Skeletal muscle satellite cell (primary cell): ENCODE results near the gene FOXF1.

Experiments used
- H3K27me3 ChIP-seq: 2 replicates; pipeline ENCODE4 v1.7.0; 2013; ENCODE audit warnings: low read length; ENCODE audit not compliant: control insufficient read depth, insufficient read depth
- H3K36me3 ChIP-seq: 2 replicates; pipeline ENCODE4 v1.7.0; 2013; ENCODE audit warnings: mild to moderate bottlenecking, control low read depth, low read length; ENCODE audit not compliant: insufficient read depth
- H3K4me1 ChIP-seq: 2 replicates; pipeline ENCODE4 v1.7.0; 2013; ENCODE audit warnings: low read length; ENCODE audit not compliant: control insufficient read depth, insufficient read depth
- H3K4me2 ChIP-seq: 2 replicates; pipeline ENCODE4 v1.7.0; 2013; ENCODE audit warnings: mild to moderate bottlenecking, low read length
- H3K4me3 ChIP-seq: 2 replicates; pipeline ENCODE4 v1.7.0; 2013; ENCODE audit warnings: low read length
- H3K9ac ChIP-seq: 2 replicates; pipeline ENCODE4 v1.7.0; 2013; ENCODE audit warnings: mild to moderate bottlenecking, low read depth, low read length, moderate library complexity
- H3K9me3 ChIP-seq: replicated peaks from 2 replicates; pipeline ENCODE4 v1.7.0; 2013; ENCODE audit warnings: mild to moderate bottlenecking, control low read depth, low read length

The FOXF1 gene

GRCh38 chr16:86494039-86494564, 16.2 kb upstream of the FOXF1 start:
- H3K27me3 ChIP-seq, result peaks cover 92% of the 10 kb centered on the region
- H3K4me1 ChIP-seq, result no peaks in the 10 kb centered on the region
- H3K4me2 ChIP-seq, result no peak overlapping the region
- no peaks in the 10 kb centered on the region for H3K36me3 ChIP-seq
- H3K9me3 ChIP-seq, result no peaks in the 10 kb centered on the region
- H3K4me3 ChIP-seq, result no peak overlapping the region
- H3K9ac ChIP-seq, result no peak overlapping the region

- peaks cover 92% of the 10 kb centered on the region for H3K27me3 ChIP-seq
- no peaks in the 10 kb centered on the region for H3K36me3 ChIP-seq
- no peaks in the 10 kb centered on the region for H3K9me3 ChIP-seq
- no peak overlapping the region for H3K9ac ChIP-seq
- no peak overlapping the region for H3K4me3 ChIP-seq
- no peaks in the 10 kb centered on the region for H3K4me1 ChIP-seq
- H3K4me2 ChIP-seq, result no peak overlapping the region
Observed at GRCh38 chr16:86494565-86495356, 15.6 kb upstream of the FOXF1 start.

GRCh38 chr16:86495357-86495701, 15.0 kb upstream of the FOXF1 start:
- Histone ChIP-seq H3K36me3 (no peaks in the 10 kb centered on the region), H3K9me3 (no peaks in the 10 kb centered on the region), H3K9ac (no peak overlapping the region), H3K4me1 (no peaks in the 10 kb centered on the region), H3K4me2 (no peak overlapping the region), H3K27me3 (peaks cover 92% of the 10 kb centered on the region), H3K4me3 (no peak overlapping the region)

GRCh38 chr16:86495756-86496261, 14.5 kb upstream of the FOXF1 start:
- Histone ChIP-seq H3K4me3 (no peak overlapping the region), H3K9ac (no peak overlapping the region), H3K4me1 (no peaks in the 10 kb centered on the region), H3K4me2 (no peak overlapping the region), H3K9me3 (no peaks in the 10 kb centered on the region), H3K36me3 (no peaks in the 10 kb centered on the region), H3K27me3 (peaks cover 92% of the 10 kb centered on the region)

GRCh38 chr16:86496262-86496928, 13.9 kb upstream of the FOXF1 start:
- Histone ChIP-seq H3K4me3 (no peak overlapping the region), H3K36me3 (no peaks in the 10 kb centered on the region), H3K27me3 (peaks cover 92% of the 10 kb centered on the region), H3K4me2 (no peak overlapping the region), H3K9me3 (no peaks in the 10 kb centered on the region), H3K9ac (no peak overlapping the region), H3K4me1 (no peaks in the 10 kb centered on the region)

- no peaks in the 10 kb centered on the region for H3K4me1 ChIP-seq
- H3K9me3 ChIP-seq, result no peaks in the 10 kb centered on the region
- H3K9ac ChIP-seq, result no peak overlapping the region
- no peaks in the 10 kb centered on the region for H3K36me3 ChIP-seq
- peaks cover 92% of the 10 kb centered on the region for H3K27me3 ChIP-seq
- no peak overlapping the region for H3K4me3 ChIP-seq
- no peak overlapping the region for H3K4me2 ChIP-seq
Observed at GRCh38 chr16:86496929-86497461, 13.3 kb upstream of the FOXF1 start.

- Histone ChIP-seq H3K27me3 (peaks cover 92% of the 10 kb centered on the region), H3K4me3 (no peak overlapping the region), H3K4me1 (no peaks in the 10 kb centered on the region), H3K36me3 (no peaks in the 10 kb centered on the region), H3K9ac (no peak overlapping the region), H3K9me3 (no peaks in the 10 kb centered on the region), H3K4me2 (no peak overlapping the region)
Observed at GRCh38 chr16:86497551-86498021, 12.7 kb upstream of the FOXF1 start.

- Histone ChIP-seq H3K9me3 (no peaks in the 10 kb centered on the region), H3K4me1 (no peaks in the 10 kb centered on the region), H3K4me2 (no peak overlapping the region), H3K27me3 (peaks cover 93% of the 10 kb centered on the region), H3K36me3 (no peaks in the 10 kb centered on the region), H3K4me3 (no peak overlapping the region), H3K9ac (no peak overlapping the region)
Observed at GRCh38 chr16:86498155-86498670, 12.1 kb upstream of the FOXF1 start.

- H3K27me3 ChIP-seq, result peaks cover 93% of the 10 kb centered on the region
- H3K9ac ChIP-seq, result no peak overlapping the region
- no peaks in the 10 kb centered on the region for H3K4me1 ChIP-seq
- H3K36me3 ChIP-seq, result no peaks in the 10 kb centered on the region
- no peak overlapping the region for H3K4me2 ChIP-seq
- no peaks in the 10 kb centered on the region for H3K9me3 ChIP-seq
- no peak overlapping the region for H3K4me3 ChIP-seq
Observed at GRCh38 chr16:86498671-86499439, 11.5 kb upstream of the FOXF1 start.

GRCh38 chr16:86499440-86499786, 10.9 kb upstream of the FOXF1 start:
- Histone ChIP-seq H3K27me3 (peaks cover 93% of the 10 kb centered on the region), H3K4me2 (no peak overlapping the region), H3K9me3 (no peaks in the 10 kb centered on the region), H3K4me1 (no peaks in the 10 kb centered on the region), H3K36me3 (no peaks in the 10 kb centered on the region), H3K4me3 (no peak overlapping the region), H3K9ac (no peak overlapping the region)
